Colonic mucosa (tissue), 4 donors: ENCODE data around the gene BHMT. TPM values are rescaled to one million over a fixed set of nuclear protein-coding genes. Genes with fewer than 3 reads are reported as not detected.

Source experiments
- DNase-seq: peaks from one replicate; pipeline ENCODE4 v3.0.0-alpha.2; 2020
- H3K27ac ChIP-seq: fragments of 200-600 bp; one replicate; pipeline ENCODE4 v1.8.0; 2021
- H3K27me3 ChIP-seq: fragments of 200-600 bp; one replicate; pipeline ENCODE4 v1.8.0; 2021
- H3K36me3 ChIP-seq: fragments of 200-600 bp; one replicate; pipeline ENCODE4 v1.8.0; 2021
- H3K4me1 ChIP-seq: fragments of 200-600 bp; one replicate; pipeline ENCODE4 v1.8.0; 2021; ENCODE audit warnings: mild to moderate bottlenecking
- H3K4me3 ChIP-seq: fragments of 200-600 bp; one replicate; pipeline ENCODE4 v1.8.0; 2021
- H3K9ac ChIP-seq, 2 donors: one replicate each; pipeline ENCODE4 v1.7.0; 2013; ENCODE audit warnings: control low read depth in 2 of 2, low read depth in 2 of 2, low read length in 2 of 2
- H3K9me3 ChIP-seq: fragments of 200-600 bp; one replicate; pipeline ENCODE4 v1.8.0; 2021
- intact Hi-C: fragments of 100-400 bp; cut with DNase I; formaldehyde crosslinking; loops from one replicate; pipeline ENCODE4 v1.14.1; 2022
- total RNA-seq, 2 donors: library from RNA; stranded (reverse); fragmentation: NEBNext Ultra II Directional in 1 of 2; extraction: Animal tissue kit (Norgen Biotek cat#: 25700) in 1 of 2; gene quantifications; one replicate each; pipeline ENCODE4 v1.2.1, GENCODE V29; 2021
- TF ChIP-seq, protein P1 (sequence below): fragments of 200-600 bp; IDR thresholded peaks from one replicate; pipeline ENCODE4 v1.8.0; 2022; ENCODE audit warnings: antibody characterized with exemption, mild to moderate bottlenecking
- donor health status: healthy.
- donor health status: DM: no; HTN: no; CAD: no.
- donor health status: DM: no; HTN: no; CAD: no.

The BHMT gene
- total RNA-seq, 2 donors from 2014 or later, result 0.21 to 1.4 TPM

DNA sequence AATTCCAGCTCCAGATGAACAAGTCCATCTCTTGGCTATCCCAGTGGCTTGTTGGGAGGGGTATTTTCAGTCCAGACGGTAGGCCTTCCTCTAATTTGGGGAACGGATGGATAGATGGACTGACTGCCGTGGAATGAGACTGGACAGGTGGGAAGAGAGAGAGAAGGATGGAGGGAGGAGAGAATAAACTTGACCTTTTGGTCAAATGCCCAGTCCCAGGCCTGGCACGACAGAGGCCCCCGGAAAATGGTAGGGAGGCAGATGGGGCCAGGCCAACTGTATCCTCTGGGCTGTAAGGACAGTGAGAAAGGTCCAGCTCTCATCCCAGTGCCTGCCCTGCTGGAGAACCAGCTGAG is 1.1 kb downstream of the BHMT start:
- Histone ChIP-seq H3K27me3 (peaks cover 11% of the 10 kb centered on the region), H3K4me3 (no peak overlapping the region), H3K4me1 (no peaks in the 10 kb centered on the region), H3K9me3 (no peaks in the 10 kb centered on the region), H3K27ac (no peak overlapping the region), H3K36me3 (no peaks in the 10 kb centered on the region), H3K9ac (no peak overlapping the region)
- TF ChIP-seq, protein P1, sequence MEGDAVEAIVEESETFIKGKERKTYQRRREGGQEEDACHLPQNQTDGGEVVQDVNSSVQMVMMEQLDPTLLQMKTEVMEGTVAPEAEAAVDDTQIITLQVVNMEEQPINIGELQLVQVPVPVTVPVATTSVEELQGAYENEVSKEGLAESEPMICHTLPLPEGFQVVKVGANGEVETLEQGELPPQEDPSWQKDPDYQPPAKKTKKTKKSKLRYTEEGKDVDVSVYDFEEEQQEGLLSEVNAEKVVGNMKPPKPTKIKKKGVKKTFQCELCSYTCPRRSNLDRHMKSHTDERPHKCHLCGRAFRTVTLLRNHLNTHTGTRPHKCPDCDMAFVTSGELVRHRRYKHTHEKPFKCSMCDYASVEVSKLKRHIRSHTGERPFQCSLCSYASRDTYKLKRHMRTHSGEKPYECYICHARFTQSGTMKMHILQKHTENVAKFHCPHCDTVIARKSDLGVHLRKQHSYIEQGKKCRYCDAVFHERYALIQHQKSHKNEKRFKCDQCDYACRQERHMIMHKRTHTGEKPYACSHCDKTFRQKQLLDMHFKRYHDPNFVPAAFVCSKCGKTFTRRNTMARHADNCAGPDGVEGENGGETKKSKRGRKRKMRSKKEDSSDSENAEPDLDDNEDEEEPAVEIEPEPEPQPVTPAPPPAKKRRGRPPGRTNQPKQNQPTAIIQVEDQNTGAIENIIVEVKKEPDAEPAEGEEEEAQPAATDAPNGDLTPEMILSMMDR, result no peak
- no peak for DNase-seq
- intact Hi-C loops, result no loop called here

DNA sequence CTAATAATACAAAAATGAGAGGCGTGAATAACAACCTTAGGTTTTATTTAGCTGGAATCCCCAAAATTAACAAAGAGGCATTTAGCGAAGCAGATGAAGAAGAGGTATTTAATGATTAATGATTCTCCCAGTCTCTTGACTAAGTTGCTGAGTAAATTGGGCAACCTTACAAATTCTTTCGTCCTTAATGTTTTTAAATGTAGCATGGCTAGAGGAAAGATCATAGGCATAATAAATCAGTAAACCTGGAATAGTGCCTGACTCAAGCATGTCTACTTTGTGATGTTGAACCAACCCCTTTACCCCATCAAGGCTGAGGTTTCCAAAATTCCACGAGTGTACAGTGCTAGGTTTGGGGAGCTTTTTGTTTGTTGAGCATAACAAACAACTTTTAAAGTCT is 7.9 kb downstream of the BHMT start:
- Histone ChIP-seq H3K36me3 (no peaks in the 10 kb centered on the region), H3K9me3 (no peaks in the 10 kb centered on the region), H3K27me3 (no peaks in the 10 kb centered on the region), H3K27ac (no peak overlapping the region), H3K4me1 (no peaks in the 10 kb centered on the region), H3K9ac (no peak overlapping the region), H3K4me3 (no peak overlapping the region)
- intact Hi-C loops, result no loop called here
- TF ChIP-seq, protein P1, result no peak
- no peak for DNase-seq

DNA sequence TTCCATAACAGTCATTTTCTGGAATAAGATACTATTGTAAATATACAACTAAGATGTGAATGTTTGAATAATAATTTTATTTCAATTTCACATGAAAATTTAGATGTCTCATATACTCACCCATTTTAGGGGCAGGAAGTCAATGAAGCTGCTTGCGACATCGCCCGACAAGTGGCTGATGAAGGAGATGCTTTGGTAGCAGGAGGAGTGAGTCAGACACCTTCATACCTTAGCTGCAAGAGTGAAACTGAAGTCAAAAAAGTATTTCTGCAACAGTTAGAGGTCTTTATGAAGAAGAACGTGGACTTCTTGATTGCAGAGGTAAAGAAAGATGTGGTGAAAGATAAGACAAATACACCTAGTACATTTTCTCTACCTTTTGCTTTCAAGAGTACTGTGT is 8.6 kb downstream of the BHMT start:
- Histone ChIP-seq H3K9me3 (no peaks in the 10 kb centered on the region), H3K27ac (no peak overlapping the region), H3K27me3 (no peaks in the 10 kb centered on the region), H3K4me1 (no peaks in the 10 kb centered on the region), H3K9ac (no peak overlapping the region), H3K36me3 (no peaks in the 10 kb centered on the region), H3K4me3 (no peak overlapping the region)
- no peak for DNase-seq
- intact Hi-C loops, result no loop called here
- TF ChIP-seq, protein P1, result no peak

DNA sequence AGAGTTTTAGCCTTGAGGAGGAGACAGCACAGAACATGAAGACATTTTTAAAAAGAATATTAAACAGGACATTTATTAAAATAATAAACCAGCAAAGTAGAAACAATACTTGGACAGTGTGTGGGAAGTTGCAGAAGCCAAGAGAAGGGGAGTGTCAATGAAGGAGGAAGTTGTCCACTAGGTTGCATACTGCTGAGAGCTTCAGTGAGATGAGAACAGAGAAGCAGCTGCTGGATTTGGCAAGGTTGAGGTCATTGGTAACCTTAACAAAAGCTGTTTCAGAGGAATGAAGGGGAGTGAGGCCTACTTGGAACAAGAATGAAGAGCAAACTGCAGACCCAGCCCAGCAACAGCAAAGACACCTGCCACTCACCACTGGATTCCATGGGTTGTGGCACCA is 11.4 kb downstream of the BHMT start:
- no peaks in the 10 kb centered on the region for H3K9me3 ChIP-seq
- H3K9ac ChIP-seq, result no peak overlapping the region
- intact Hi-C loops, result no loop called here
- no peaks in the 10 kb centered on the region for H3K27me3 ChIP-seq
- H3K36me3 ChIP-seq, result no peaks in the 10 kb centered on the region
- H3K4me1 ChIP-seq, result no peaks in the 10 kb centered on the region
- no peak overlapping the region for H3K4me3 ChIP-seq
- TF ChIP-seq, protein P1, result no peak
- no peak for DNase-seq
- no peak overlapping the region for H3K27ac ChIP-seq

DNA sequence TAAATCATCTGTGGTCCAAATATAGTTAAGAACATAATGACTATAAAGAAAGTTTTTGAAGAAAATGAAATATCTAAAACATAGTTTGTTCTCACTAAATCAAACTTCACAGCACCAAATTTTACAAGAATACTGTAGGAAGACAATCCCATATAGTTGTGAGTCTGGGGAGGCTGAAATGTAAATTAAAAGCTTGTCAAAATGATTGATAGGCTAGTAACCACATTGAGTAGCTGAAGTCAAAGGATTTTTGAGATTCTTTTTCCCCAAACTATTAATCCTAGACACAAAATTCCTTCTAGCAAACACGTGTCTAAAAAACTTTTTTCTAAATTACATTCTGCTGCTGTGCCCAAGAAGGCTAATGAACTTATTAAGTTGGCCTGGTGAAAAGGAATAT is 13.0 kb downstream of the BHMT start:
- intact Hi-C loops, result no loop called here
- Histone ChIP-seq H3K4me1 (no peaks in the 10 kb centered on the region), H3K4me3 (no peak overlapping the region), H3K9ac (no peak overlapping the region), H3K9me3 (no peaks in the 10 kb centered on the region), H3K27ac (no peak overlapping the region), H3K27me3 (no peaks in the 10 kb centered on the region), H3K36me3 (no peaks in the 10 kb centered on the region)
- TF ChIP-seq, protein P1, result no peak
- no peak for DNase-seq

DNA sequence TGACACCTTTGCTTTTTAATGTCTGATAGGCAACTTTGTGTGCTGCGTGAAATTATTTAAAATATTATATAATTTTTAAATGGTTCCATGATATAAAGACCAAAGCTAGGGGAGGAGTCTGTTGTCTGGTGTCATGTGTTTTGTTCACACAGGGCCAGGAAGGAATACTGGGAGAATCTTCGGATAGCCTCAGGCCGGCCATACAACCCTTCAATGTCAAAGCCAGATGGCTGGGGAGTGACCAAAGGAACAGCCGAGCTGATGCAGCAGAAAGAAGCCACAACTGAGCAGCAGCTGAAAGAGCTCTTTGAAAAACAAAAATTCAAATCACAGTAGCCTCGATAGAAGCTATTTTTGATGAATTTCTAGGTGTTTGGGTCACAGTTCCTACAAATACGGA is 19.2 kb downstream of the BHMT start:
- no peaks in the 10 kb centered on the region for H3K36me3 ChIP-seq
- no peak overlapping the region for H3K27ac ChIP-seq
- H3K9me3 ChIP-seq, result no peaks in the 10 kb centered on the region
- intact Hi-C loops, result loop anchor here (5.0 kb wide), 1 partner anchor 228 kb away; no protein-coding TSS in a partner anchor
- H3K4me1 ChIP-seq, result no peaks in the 10 kb centered on the region
- TF ChIP-seq, protein P1, result no peak
- no peak overlapping the region for H3K9ac ChIP-seq
- H3K4me3 ChIP-seq, result no peak overlapping the region
- no peak for DNase-seq
- no peaks in the 10 kb centered on the region for H3K27me3 ChIP-seq
